ENCODE data around the gene LRIT2.
"Not testable (repeated sequence)": the region's sequence is repeated elsewhere in the genome, so short reads cannot be mapped to it uniquely, and the experiment has no call there.

LRIT2 gene

DNA sequence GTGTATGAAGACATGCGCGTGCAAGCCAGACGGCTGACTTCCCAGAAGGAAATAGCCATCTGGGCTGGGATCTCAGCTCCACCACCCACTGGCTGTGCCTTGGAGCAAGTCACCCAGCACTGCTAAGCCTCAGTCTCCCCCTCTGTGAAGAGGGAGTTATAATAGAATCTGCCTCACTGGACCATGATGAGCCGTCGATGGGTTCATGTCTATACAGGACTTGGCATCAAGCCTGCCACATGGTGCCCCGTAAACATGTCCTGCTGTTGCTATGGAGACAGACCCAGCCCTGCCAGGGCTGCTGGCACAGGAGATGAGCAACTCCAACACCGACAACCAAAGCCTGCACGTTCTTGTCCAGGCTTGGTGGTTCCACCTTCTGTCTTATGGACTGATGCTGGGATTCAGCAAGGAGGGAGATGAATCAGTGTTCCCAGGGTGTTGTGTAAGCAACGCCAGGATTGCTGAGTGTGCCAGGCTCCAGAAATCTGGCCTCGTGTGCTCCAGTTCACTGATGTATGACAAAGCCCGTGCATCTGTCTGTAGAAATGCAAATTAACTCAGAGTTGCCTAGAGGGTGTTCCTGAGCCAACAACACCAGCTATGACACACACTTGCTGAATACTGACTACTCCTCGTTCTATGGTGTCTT is 46.2 kb downstream of the LRIT2 start:
- DNase-seq, result no peak

DNA sequence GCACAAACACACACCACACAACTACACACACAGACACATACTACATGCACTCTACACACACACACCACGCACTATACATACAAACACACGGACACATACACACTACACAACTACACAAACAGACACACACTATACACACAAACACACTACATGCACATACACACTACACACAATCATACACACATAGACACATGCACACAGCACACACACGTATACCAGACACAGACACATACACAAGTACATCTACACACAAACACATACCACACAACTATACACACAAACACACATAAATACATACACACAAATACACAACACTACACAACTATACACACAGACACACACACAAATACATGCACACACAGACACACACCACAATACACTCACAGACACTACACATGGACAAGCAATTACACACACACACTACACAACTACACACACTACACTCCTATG is 47.2 kb downstream of the LRIT2 start:
- no peak for DNase-seq

DNA sequence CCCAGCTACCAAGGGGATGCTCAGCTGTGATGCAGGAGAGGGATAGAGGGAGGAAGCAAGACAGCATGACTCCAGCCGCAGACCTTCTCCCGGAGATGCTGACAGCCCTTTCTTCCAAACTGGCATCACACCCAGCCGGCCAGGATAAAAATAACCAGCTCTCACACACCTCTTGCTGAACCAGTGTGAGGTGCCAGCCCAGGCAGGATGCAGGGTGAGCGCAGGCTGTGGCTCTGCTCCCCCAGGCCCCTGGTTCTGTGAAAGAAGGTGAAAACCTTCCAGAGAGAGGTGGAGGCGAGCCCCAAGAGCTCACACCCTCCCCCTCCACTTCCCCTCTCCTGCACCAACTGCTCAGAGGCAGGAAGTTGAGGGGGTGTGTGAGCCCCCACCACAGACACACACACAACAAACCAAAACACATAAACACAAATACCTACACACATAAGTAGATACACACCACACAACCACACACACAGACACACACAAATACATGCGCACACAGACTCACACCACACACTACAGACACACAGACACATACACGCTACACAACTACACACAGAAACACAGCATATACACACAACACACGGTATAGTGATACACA is 47.7 kb downstream of the LRIT2 start:
- no peak for DNase-seq

DNA sequence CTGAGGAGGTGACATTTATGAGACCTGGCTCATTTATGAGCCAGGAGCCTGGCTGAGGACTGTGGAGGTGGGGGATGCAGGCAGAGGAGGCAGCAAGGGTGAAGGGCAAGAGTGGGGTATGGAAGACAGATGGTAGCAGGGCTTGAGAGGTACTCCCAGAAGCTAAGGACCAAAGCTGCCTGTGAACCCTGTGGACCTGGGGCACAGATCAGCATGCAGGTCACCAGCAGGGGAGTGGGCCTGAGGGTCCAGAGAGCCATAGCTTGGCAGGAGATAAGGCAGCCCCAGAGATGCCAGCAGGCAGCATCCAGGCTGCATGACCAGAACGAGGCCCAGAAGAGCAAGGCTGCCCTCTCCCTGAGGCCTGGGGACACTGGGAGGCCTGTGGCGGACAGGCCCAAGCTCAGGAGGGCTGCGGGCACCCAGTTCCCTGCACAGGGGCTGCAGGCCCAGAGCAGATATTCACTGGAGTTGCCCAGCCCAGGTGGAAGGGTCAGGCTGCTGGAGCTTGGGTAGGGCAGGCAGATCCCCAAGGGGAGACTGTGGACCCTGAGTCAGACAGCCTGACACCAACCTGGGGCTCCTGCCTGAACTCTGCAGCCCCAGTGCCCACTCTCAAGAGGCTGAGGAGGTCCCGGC is 48.4 kb downstream of the LRIT2 start:
- no peak for DNase-seq

DNA sequence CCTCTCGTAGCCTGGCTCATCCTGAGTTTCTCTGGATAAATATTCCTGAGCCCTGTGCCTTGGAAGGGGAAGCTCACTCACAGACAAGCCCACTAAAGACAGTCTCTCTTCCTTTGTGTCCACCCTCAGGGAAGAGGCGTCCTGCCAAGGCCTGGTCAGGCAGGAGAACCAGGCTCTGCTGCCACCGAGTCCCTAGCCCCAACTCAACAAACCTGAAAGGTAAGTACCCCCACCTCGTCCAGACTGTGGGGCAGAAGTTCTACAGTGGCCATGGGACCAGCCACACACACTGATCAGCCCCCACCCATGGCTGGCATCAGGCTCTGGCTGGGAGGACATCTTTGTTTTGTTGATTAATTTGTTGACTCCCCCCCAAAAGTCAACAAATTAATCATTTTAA is 49.0 kb downstream of the LRIT2 start:
- DNase-seq, result no peak

DNA sequence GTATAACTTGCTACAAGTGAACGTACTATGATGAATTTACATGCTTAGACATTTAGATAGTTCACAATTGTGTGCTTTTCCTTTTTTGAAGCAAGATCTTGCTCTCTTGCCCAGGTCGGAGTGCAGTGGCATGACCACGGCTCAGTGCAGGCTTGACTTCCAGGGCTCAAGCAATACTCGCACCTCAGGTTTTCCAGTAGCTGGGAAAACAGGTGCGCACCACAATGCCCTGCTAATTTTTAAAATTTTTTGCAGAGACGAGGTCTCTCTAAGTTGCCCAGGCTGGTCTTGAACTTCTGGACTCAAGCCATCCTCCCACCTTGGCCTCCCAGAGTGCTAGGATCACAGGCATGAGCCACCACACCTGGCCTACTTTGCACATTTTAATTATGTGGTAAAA is 49.9 kb downstream of the LRIT2 start:
- DNase-seq, result no peak

DNA sequence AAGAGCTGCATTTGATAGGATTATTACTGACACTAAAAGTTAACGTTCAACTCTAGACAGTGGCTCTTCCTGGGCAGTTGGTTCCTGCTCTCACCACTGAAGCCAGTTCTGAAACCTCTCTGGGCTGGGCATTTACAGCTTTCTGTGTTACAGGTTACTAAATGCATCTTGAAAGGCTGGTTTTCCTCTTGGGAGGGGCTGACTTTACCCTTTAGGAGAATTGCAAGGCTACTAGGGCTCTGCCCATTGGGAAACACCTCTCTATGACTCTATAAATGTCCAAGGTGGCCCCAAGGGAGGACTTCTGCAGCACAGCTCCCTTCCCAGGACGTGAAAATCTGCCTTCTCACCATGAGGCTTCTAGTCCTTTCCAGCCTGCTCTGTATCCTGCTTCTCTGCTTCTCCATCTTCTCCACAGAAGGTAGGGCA is 51.8 kb downstream of the LRIT2 start, which contains the start of gene GPR15LG:
Gene GPR15LG (plus strand): TSS at position 301 of the 429 bp plus-strand sequence. CDS start 51 bp downstream, at position 352.
- DNase-seq, result no peak

DNA sequence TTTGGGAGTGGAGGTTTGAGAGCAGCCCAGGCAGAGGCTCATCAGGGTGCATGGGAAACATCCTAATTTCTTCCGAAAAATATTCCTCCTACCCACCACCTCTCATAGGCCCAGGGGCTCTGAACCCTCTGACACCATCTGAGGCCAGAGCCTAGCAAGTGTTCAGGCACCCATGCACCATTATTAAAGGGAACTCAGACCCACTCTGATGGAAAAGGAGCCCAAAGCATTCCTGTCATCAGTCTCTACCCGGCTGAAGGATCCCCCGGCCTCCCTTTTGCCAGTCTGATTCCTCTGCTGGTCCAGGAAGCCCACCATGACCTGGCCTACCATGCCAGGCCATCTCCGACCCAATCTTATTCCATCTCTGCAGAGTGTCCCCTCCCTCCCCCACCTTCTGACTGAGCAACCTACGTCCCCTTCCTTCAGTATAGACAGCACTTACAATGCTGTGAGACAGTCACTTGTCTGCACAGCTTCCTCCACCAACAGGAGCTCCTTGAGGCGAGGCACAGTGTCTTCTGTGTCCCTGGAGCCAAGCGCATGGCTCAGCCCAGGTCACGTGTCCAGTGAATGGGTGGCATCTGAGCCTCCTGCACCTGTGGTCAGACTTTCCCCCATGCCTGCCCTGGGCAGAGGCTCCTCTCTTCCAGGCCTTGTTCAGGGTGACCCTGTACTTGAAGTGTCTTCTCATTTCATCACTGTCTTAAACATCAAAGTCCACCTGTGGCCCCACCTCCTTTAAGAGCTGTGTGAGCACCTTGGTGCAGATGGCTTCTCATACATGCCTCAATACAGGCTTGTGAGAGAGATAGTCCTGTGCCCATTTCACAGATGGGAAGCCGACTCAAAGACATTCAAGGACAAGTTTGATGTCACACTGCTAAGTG is 52.6 kb downstream of the LRIT2 start:
- DNase-seq, result no peak

DNA sequence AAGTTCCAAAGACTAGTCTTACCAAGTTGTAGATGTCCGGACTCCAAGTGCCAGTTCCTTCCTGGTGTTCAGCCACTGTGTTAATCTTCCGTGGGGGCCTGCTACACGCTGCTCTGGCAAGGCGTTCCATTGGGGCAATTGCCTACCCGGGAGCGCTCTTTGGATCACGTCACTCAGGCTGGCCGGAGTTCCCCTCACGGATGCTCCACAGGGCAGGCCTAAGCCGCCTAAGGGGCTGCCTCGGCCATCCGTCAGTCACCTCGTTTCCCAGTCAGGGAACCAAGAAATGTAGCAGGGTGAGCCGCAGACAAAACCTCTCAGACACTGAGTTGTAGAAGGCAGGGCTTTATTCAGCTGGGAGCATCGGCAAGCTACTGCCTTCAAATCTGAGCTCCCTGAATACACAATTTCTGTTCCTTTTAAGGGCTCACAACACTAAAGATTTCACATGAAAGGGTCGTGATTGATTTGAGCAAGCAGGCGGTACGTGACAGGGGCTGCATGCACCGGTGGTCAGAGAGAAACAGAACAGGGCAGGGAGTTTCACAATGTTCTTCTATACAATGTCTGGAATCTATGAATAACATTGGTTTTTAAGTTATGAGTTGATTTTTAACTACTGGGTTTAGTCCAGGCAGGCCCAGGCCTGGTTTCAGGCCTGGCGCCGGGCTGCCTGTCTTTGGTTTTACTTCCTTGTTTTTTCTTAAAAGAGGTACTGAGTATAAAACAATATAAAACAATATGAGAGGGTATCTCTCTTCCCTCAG is 53.5 kb downstream of the LRIT2 start:
- DNase-seq, result not testable (repeated sequence)

DNA sequence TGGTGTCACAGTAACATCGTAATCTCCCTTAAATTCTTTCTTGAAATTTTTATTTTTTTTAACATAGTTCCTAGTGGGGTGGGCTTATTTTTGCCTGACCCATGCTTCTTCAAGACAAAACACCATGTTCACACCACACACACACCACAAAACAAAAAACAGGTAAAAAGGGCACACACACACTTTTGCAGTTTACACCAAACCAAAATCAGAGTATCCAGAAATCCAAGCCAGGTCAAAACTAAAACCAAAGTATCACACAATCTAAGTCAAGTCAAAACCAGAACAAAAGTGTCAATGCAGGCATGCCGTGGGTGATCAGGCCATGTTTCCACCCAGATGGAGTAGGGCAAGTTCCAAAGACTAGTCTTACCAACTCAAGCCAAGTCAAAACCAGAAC is 54.1 kb downstream of the LRIT2 start:
- DNase-seq, result not testable (repeated sequence)
